Breast epithelium (tissue), 4 donors: ENCODE results near the gene CPNE2. TPM values are rescaled to one million over a fixed set of nuclear protein-coding genes. Genes with fewer than 3 reads are reported as not detected.

Source experiments
- DNase-seq, 2 donors: peaks; one replicate each; pipeline ENCODE4 v3.0.0-alpha.2; 2019; ENCODE audit warnings: low spot score in 2 of 2
- H3K27ac ChIP-seq, 2 donors: fragments of 200-600 bp; sonication (generic) in 1 of 2; one replicate each; pipeline ENCODE4 v1.5.1; 2016 to 2019; ENCODE audit warnings: mild to moderate bottlenecking in 1 of 2
- H3K27me3 ChIP-seq, 2 donors: fragments of 200-600 bp; sonication (generic) in 1 of 2; one replicate each; pipeline versions ENCODE4 v1.5.1 to v1.6.0; 2017 to 2019; ENCODE audit warnings: control low read depth in 1 of 2, mild to moderate bottlenecking in 1 of 2
- H3K36me3 ChIP-seq: fragments of 200-600 bp; one replicate; pipeline ENCODE4 v1.5.1; 2019
- H3K4me1 ChIP-seq, 2 donors: fragments of 200-600 bp; sonication (generic); one replicate each; pipeline ENCODE4 v1.5.1; 2016 to 2019; ENCODE audit warnings: control low read depth in 1 of 2
- H3K4me3 ChIP-seq, 3 donors: fragments of 200-600 bp; sonication (generic); 1 replicate in 2 of 3; 2 replicates in 1 of 3; pipeline ENCODE4 v1.5.1; 2016 to 2019; ENCODE audit warnings: mild to moderate bottlenecking in 3 of 3, moderate library complexity in 2 of 3
- H3K9me3 ChIP-seq, 2 donors: fragments of 200-600 bp; sonication (generic) in 1 of 2; one replicate each; pipeline ENCODE4 v1.5.1; 2016 to 2019; ENCODE audit warnings: control low read depth in 1 of 2
- CTCF ChIP-seq, 3 donors: fragments of 450-650 bp; IDR thresholded peaks; one replicate each; pipeline ENCODE4 v1.5.1; 2016 to 2017; ENCODE audit warnings: antibody characterized with exemption in 3 of 3, mild to moderate bottlenecking in 3 of 3, moderate library complexity in 3 of 3
- POLR2A ChIP-seq: fragments of 450-650 bp; IDR thresholded peaks from one replicate; pipeline ENCODE4 v1.6.1; 2016; ENCODE audit warnings: antibody characterized with exemption, mild to moderate bottlenecking, moderate library complexity
- POLR2AphosphoS5 ChIP-seq, 3 donors: sonication (generic); formaldehyde crosslinking; IDR thresholded peaks; one replicate each; pipeline ENCODE4 v1.6.1; 2017; ENCODE audit warnings: antibody characterized with exemption in 3 of 3
- intact Hi-C: fragments of 100-400 bp; cut with DNase I; formaldehyde crosslinking; loops from one replicate; pipeline ENCODE4 v1.15.1; 2023; ENCODE audit warnings: low total_unique reads
- total RNA-seq, 3 donors: library from RNA; depleted of rRNA; stranded (reverse); fragments of >200 nt; gene quantifications; one replicate each; pipeline ENCODE4 v1.1.0, GENCODE V29; 2016

Gene CPNE2
- total RNA-seq, 3 donors from 2014 or later, result 13.9 to 56.5 (median 26.5) TPM

- no peaks in the 10 kb centered on the region for H3K27me3 ChIP-seq
- TF ChIP-seq CTCF (IDR thresholded peaks at IDR 0.05) (no peak), POLR2A (no peak), POLR2AphosphoS5 (IDR thresholded peaks at IDR 0.05) (no peak)
- no peak overlapping the region for H3K4me3 ChIP-seq
- no peak for DNase-seq
- intact Hi-C loops, result no loop called here
- no peaks in the 10 kb centered on the region for H3K9me3 ChIP-seq
- H3K27ac ChIP-seq, result no peak overlapping the region
- H3K4me1 ChIP-seq, result no peaks in the 10 kb centered on the region
- H3K36me3 ChIP-seq, result no peaks in the 10 kb centered on the region
These were observed 35.5 kb downstream of the CPNE2 start for GRCh38 chr16:57127836-57128235.

- Histone ChIP-seq H3K4me1 (no peaks in the 10 kb centered on the region), H3K9me3 (no peaks in the 10 kb centered on the region), H3K27me3 (no peaks in the 10 kb centered on the region), H3K36me3 (no peaks in the 10 kb centered on the region), H3K27ac (no peak overlapping the region), H3K4me3 (no peak overlapping the region)
- intact Hi-C loops, result no loop called here
- TF ChIP-seq POLR2AphosphoS5 (IDR thresholded peaks at IDR 0.05) (no peak), CTCF (IDR thresholded peaks at IDR 0.05) (no peak), POLR2A (no peak)
- no peak for DNase-seq
These were observed 36.5 kb downstream of the CPNE2 start for GRCh38 chr16:57128771-57129389.

DNA sequence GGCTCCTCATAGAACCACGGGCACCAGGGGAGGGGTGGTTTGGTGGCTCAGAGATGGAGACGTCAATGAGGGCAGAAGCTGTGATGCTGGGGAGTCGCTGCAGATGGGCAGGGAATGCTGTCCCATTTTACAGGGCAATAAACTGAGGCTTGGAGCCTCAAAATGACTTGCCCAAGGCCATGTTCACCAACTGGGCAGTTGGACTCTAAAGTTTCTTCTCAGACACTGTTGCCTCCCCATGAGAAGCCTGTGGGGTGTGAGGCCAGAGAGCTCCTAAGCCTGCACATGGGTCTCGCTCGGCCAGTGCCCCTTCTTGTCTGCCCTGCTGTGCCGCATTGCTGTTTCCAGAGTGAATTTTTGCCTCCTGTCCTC is 38.6 kb downstream of the CPNE2 start:
- H3K27ac ChIP-seq, result no peak overlapping the region
- no peaks in the 10 kb centered on the region for H3K27me3 ChIP-seq
- H3K4me1 ChIP-seq, result no peaks in the 10 kb centered on the region
- no peak for DNase-seq
- intact Hi-C loops, result no loop called here
- H3K4me3 ChIP-seq, result no peak overlapping the region
- no peaks in the 10 kb centered on the region for H3K9me3 ChIP-seq
- no peaks in the 10 kb centered on the region for H3K36me3 ChIP-seq
- TF ChIP-seq POLR2A (no peak), CTCF (IDR thresholded peaks at IDR 0.05) (no peak), POLR2AphosphoS5 (IDR thresholded peaks at IDR 0.05) (no peak)

DNA sequence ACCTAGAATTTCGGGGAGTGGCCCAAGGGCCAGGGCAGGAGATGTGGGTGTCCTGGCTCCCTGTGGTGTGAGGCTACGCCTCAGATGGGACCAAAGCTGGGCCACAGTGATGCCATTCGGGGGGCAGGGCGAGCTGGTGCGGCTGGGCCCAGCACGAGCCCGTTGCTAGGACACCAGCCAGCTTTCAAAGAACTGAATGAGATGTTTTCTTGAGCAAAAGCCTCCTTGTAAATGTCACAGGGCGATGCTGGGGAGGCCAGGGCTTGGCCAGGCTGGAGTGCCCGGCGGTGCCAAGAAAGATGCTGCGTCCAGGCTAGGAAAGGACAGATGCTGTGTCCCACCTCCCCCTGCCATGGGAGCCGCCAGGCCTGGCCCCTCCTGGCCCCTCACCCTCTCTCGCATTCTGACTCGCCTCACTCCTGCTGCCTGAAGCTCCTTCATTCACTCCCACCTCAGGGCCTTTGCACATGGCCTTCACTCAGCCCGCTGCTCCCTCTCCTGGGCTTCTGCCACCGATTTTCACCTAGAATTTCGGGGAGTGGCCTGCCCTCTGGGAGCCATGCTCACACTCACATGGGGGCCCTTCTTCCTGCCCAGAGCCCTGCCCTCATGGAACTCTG is 39.1 kb downstream of the CPNE2 start:
- Histone ChIP-seq H3K9me3 (no peaks in the 10 kb centered on the region), H3K4me1 (no peaks in the 10 kb centered on the region), H3K4me3 (no peak overlapping the region), H3K36me3 (no peaks in the 10 kb centered on the region), H3K27ac (no peak overlapping the region), H3K27me3 (no peaks in the 10 kb centered on the region)
- TF ChIP-seq CTCF (IDR thresholded peaks at IDR 0.05) (no peak), POLR2AphosphoS5 (IDR thresholded peaks at IDR 0.05) (no peak), POLR2A (no peak)
- intact Hi-C loops, result no loop called here
- DNase-seq, result no peak

DNA sequence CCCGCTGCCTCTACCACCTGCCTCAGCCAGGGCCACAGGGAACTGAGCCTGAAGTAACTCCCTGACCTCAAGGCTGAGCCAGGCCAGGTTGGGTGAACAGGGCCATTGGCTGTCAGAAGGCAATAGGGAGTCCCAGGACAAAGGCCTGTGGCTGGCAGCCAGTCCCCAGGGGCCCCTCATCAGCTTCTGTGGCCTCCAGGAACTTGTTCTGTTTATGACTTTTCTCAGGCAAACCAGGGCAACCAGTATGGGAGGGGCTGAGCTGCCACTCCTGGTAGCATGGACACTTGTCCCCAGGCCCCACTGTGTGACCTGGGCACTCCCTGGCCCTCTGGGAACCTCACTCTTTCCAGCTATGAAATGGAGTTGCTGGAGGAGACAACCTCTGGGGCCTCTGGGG is 40.1 kb downstream of the CPNE2 start:
- TF ChIP-seq POLR2A, result no peak
- TF ChIP-seq CTCF (IDR thresholded peaks at IDR 0.05), result no peak
- intact Hi-C loops, result no loop called here
- Histone ChIP-seq H3K4me1 (no peaks in the 10 kb centered on the region), H3K27me3 (no peaks in the 10 kb centered on the region), H3K27ac (no peak overlapping the region), H3K9me3 (no peaks in the 10 kb centered on the region), H3K36me3 (no peaks in the 10 kb centered on the region), H3K4me3 (no peak overlapping the region)
- no peak for DNase-seq
